GM18502 (cell line): ENCODE data around the gene RIMBP2.
"Not testable (repeated sequence)": the region's sequence is repeated elsewhere in the genome, so short reads cannot be mapped to it uniquely, and the experiment has no call there.

Experiments
- ATAC-seq: cut with Tn5 transposase; IDR thresholded peaks from one replicate; pipeline ENCODE4 v1.9.1; 2021; ENCODE audit warnings: mild to moderate bottlenecking; ENCODE audit not compliant: unreplicated experiment, poor library complexity

The RIMBP2 gene, protein sequence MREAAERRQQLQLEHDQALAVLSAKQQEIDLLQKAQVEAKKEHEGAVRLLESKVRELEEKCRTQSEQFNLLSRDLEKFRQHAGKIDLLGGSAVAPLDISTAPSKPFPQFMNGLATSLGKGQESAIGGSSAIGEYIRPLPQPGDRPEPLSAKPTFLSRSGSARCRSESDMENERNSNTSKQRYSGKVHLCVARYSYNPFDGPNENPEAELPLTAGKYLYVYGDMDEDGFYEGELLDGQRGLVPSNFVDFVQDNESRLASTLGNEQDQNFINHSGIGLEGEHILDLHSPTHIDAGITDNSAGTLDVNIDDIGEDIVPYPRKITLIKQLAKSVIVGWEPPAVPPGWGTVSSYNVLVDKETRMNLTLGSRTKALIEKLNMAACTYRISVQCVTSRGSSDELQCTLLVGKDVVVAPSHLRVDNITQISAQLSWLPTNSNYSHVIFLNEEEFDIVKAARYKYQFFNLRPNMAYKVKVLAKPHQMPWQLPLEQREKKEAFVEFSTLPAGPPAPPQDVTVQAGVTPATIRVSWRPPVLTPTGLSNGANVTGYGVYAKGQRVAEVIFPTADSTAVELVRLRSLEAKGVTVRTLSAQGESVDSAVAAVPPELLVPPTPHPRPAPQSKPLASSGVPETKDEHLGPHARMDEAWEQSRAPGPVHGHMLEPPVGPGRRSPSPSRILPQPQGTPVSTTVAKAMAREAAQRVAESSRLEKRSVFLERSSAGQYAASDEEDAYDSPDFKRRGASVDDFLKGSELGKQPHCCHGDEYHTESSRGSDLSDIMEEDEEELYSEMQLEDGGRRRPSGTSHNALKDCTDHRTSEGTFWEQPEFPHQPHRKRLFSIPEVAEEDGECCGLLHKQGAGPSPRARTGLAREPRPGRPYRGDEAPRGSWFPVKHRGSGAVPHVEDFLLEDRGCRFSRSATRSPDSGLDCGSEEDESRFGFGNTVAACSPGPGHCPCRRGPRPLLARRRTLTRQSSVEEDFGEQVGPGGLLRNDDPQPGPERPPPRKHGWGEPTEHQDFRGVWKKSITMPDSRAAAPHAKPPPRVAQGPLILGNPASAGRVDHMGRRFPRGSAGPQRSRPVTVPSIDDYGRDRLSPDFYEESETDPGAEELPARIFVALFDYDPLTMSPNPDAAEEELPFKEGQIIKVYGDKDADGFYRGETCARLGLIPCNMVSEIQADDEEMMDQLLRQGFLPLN (N-terminal part only)

DNA sequence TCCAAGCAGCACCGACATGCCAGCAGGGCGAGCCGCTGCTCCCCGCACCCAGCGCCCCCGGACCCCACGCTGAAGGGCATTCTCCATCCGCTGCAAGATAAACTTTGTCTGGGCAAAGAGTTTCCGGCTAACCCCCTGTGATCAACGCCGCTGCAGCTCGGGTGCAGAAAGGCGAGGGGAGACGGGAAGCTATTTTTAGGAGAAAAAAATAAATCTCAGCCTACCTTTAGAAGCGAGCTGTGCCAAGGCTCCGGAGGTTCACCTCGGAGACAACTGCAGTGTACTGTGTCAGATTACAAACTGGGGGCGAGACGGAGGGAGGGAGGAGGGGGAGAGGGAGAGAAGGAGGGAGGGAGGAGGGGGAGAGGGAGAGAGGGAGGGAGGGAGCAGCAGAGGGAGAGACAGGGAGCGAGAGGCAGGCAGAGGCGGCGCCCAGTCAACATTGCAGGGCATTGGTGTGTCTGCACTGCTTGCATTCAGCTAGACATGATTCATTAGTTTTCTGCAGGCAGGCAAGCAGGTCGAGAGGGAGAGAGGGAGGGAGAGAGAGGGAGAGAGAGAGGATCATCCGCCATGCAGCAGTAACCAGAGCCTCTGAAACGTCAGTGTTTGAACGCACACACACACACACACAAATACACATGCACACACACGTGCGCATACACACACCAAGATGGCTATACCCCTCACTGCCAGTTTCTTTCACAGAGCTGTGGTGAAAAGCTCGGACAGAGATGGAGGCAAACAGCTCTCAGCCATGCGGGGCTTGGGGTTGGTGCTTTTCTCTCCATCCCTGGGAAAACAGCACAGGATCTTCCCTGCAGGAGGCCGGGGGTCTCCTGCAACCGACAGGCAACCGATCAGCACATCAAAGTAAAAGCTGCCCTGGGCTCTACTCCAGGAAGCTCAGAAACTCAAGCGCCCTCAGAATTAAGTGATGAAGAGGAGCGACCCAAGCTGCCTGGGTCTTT is at the start of gene RIMBP2:
TSS of gene RIMBP2 (minus strand) at position 302 of the 971 bp plus-strand sequence. CDS start 237,286 bp downstream, outside the sequence.
- no peak for ATAC-seq

DNA sequence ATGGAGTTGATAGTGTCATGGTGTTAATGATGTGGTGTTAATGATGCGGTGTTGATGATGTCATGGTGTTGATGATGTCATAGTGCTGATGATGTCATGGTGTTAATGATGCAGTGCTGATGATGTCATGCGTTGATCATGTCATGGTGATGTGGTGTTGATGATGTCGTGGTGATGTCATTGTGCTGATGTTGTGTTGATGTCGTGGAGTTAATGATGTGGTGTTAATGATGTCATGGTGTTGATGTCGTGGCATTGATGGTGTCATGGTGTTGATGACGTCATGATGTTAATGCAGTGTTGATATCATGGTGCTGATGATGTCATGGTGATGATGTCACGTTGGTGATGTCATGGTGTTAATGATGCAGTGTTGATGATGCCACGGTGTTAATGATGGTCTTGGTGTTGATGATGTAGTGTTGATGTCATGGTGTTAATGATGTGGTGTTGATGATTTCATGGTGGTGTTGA is 49.1 kb upstream of the RIMBP2 start:
- ATAC-seq: no peak

GRCh38 chr12:130764475-130765185 is 48.5 kb upstream of the RIMBP2 start:
- no peak for ATAC-seq

GRCh38 chr12:130764073-130764472 is 48.0 kb upstream of the RIMBP2 start:
- ATAC-seq: no peak

- no peak for ATAC-seq
These were observed 46.2 kb upstream of the RIMBP2 start for GRCh38 chr12:130762319-130762675.

- peak; percentile 53 for ATAC-seq
These were observed 45.6 kb upstream of the RIMBP2 start for GRCh38 chr12:130761537-130762318.

GRCh38 chr12:130754234-130754901 is 38.3 kb upstream of the RIMBP2 start:
- no peak for ATAC-seq

DNA sequence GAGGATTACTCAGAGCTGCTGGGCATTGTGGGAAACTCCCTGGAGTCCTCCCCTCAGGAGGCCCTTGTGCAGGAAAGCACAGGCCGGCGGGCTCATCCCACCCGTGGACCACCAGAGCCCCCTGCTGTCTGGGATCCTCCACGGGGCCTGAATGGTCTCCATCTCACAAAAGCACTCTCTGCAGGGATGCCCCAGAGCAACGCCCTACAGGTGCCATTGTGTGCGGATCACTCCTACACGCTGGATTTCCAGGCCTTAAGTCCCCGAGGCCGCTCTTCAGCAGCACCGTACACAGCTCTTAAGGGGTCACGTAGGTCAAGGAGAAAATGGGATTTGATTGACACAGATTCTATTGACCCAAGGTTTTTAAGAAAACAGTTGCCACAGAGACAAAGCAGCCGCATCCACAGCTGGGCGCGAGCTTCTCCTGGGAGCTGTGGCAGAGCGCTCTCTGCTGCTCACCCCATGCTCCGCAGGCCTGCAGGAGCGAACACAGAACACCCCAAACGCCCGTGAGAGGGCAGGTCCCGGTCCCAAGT is 36.7 kb upstream of the RIMBP2 start:
- no peak for ATAC-seq

GRCh38 chr12:130752037-130752436 is 35.9 kb upstream of the RIMBP2 start:
- not testable (repeated sequence) for ATAC-seq

DNA sequence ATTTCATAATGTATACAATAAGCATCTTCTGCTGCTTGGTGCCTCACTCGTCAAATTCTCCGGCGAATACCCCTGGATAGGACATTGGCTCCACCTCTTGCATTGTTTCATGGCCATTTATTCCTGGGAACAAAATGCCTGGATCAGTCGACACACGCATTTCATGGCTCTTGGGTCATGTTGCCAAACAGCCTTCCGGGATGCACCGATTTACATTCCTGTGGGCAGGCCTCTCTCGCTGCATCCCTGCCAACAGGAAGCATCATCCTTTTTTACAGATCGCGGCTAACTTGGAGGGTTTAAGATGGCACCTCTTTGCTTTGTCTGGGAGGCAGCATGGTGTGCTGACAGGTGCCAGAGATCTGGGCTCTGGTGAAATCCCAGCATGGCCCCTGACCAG is 32.7 kb upstream of the RIMBP2 start:
- no peak for ATAC-seq

- ATAC-seq: peak; percentile 94
These were observed 32.0 kb upstream of the RIMBP2 start for GRCh38 chr12:130747867-130748740.

DNA sequence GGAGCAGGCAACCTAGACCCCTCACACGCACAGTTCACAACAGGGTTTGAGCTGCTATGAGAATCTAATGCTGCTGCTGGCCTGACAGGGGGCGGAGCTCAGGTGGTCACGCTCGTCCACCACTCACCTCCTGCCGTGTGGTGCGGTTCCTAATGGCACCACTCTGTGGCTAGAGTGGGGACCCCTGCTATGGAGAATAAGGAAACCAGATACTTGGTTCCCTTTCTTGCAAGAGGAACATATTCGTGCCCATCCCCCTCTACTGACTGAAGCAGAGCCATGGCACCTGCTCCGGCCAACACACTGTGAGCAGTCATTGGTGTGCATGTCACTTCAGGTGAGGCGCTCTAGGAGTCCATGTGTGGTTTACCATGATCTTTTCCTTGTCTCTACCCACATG is 30.4 kb upstream of the RIMBP2 start:
- ATAC-seq: no peak

- ATAC-seq: no peak
These were observed 29.8 kb upstream of the RIMBP2 start for GRCh38 chr12:130745921-130746320.

GRCh38 chr12:130744274-130744673 is 28.2 kb upstream of the RIMBP2 start:
- ATAC-seq: no peak

GRCh38 chr12:130743606-130744005 is 27.5 kb upstream of the RIMBP2 start:
- ATAC-seq: no peak

DNA sequence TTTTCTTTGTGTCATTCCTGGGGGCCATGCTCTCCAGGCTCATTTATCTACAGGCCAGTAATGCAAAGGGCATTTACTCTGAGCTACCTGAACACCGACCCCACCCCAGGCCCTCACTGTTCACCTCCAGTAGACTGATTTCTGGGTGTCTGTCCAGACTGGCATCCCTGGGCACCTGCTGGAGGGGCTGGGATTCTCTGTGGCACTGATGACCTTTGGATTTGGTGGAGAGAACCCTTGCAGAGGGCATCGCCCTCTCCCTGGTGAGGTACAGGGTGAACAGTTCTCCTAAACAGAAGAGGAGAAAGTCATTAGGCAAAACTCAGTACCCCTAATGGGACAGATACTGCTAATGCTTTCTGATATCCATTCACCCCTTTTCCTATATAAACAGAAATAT is 27.1 kb upstream of the RIMBP2 start:
- ATAC-seq: no peak
